Muscle layer of duodenum (tissue), 2 donors: ENCODE measurements around the gene ICAM5.
"Not testable (repeated sequence)": the region's sequence is repeated elsewhere in the genome, so short reads cannot be mapped to it uniquely, and the experiment has no call there.

Experiments used
- H3K27ac ChIP-seq: one replicate; pipeline ENCODE4 v1.7.0; 2013; ENCODE audit warnings: mild to moderate bottlenecking, low read length
- H3K27me3 ChIP-seq: one replicate; pipeline ENCODE4 v1.7.0; 2013; ENCODE audit warnings: low read depth, mild to moderate bottlenecking, control low read depth, low read length
- H3K36me3 ChIP-seq, 2 donors: one replicate each; pipeline ENCODE4 v1.7.0; 2013; ENCODE audit warnings: low read length in 2 of 2, control low read depth in 1 of 2, mild to moderate bottlenecking in 1 of 2; ENCODE audit not compliant: insufficient read depth in 2 of 2, control insufficient read depth in 1 of 2
- H3K4me1 ChIP-seq, 2 donors: one replicate each; pipeline ENCODE4 v1.7.0; 2013; ENCODE audit warnings: low read length in 2 of 2, mild to moderate bottlenecking in 2 of 2, control low read depth in 1 of 2, moderate library complexity in 1 of 2; ENCODE audit not compliant: insufficient read depth in 2 of 2, control insufficient read depth in 1 of 2
- H3K4me3 ChIP-seq, 2 donors: one replicate each; pipeline ENCODE4 v1.7.0; 2013; ENCODE audit warnings: low read length in 2 of 2, low read depth in 1 of 2, mild to moderate bottlenecking in 1 of 2
- H3K9me3 ChIP-seq, 2 donors: one replicate each; pipeline ENCODE4 v1.7.0; 2013; ENCODE audit warnings: low read length in 2 of 2, control low read depth in 1 of 2, mild to moderate bottlenecking in 1 of 2; ENCODE audit not compliant: control insufficient read depth in 1 of 2
- donor health status: healthy.

ICAM5 gene

GRCh38 chr19:10289836-10290356 lies at the start of gene ICAM5:
Gene ICAM5 (plus strand): TSS chr19:10289952. CDS start chr19:10290044, 92 bp downstream.
- Histone ChIP-seq H3K4me1 (peaks cover 5 to 73% of the 10 kb centered on the region in 2 donors), H3K27me3 (peaks cover 70% of the 10 kb centered on the region), H3K9me3 (no peaks in the 10 kb centered on the region), H3K27ac (no peak within 1 kb of the TSS), H3K4me3 (peak within 1 kb of the TSS; percentile 16 to 60), H3K36me3 (peaks cover 10 to 12% of the 10 kb centered on the region in 2 donors)

- not testable (repeated sequence) for H3K4me1 ChIP-seq, H3K4me3 ChIP-seq, H3K9me3 ChIP-seq, H3K27ac ChIP-seq, H3K27me3 ChIP-seq, H3K36me3 ChIP-seq
Observed at GRCh38 chr19:10241826-10242449, 47.8 kb upstream of the ICAM5 start.

- Histone ChIP-seq H3K4me1 (no peaks in the 10 kb centered on the region), H3K4me3 (no peak overlapping the region), H3K27ac (no peak overlapping the region), H3K36me3 (no peaks in the 10 kb centered on the region), H3K27me3 (no peaks in the 10 kb centered on the region), H3K9me3 (no peaks in the 10 kb centered on the region)
Observed at GRCh38 chr19:10243606-10244005, 46.1 kb upstream of the ICAM5 start.

- Histone ChIP-seq H3K27ac (no peak overlapping the region), H3K36me3 (no peaks in the 10 kb centered on the region), H3K4me1 (no peaks in the 10 kb centered on the region), H3K9me3 (no peaks in the 10 kb centered on the region), H3K4me3 (no peak overlapping the region), H3K27me3 (no peaks in the 10 kb centered on the region)
Observed at GRCh38 chr19:10245189-10245939, 44.4 kb upstream of the ICAM5 start.

- no peak overlapping the region for H3K27ac ChIP-seq
- H3K36me3 ChIP-seq: no peaks in the 10 kb centered on the region
- H3K27me3 ChIP-seq: no peaks in the 10 kb centered on the region
- no peak overlapping the region for H3K4me3 ChIP-seq
- peaks cover 0 to 5% of the 10 kb centered on the region in 2 donors for H3K4me1 ChIP-seq
- H3K9me3 ChIP-seq: no peaks in the 10 kb centered on the region
Observed at GRCh38 chr19:10246511-10246910, 43.2 kb upstream of the ICAM5 start.

- peak within 1 kb of the TSS; percentile 72 for H3K27ac ChIP-seq
- H3K9me3 ChIP-seq: no peaks in the 10 kb centered on the region
- H3K4me3 ChIP-seq: peak within 1 kb of the TSS; percentile 80 to 91
Observed at GRCh38 chr19:10251792-10252694, 37.7 kb upstream of the ICAM5 start, which contains the start of gene MRPL4. Gene MRPL4 (plus strand): TSS chr19:10252214. CDS start chr19:10252254, 40 bp downstream.

GRCh38 chr19:10252707-10253106 lies 37.0 kb upstream of the ICAM5 start:
- H3K9me3 ChIP-seq: no peaks in the 10 kb centered on the region
- peaks cover 0 to 15% of the 10 kb centered on the region in 2 donors for H3K4me1 ChIP-seq
- H3K4me3 ChIP-seq: peak overlapping the region; percentile 80 to 91
- peaks cover 15 to 36% of the 10 kb centered on the region in 2 donors for H3K36me3 ChIP-seq
- peak overlapping the region; percentile 72 for H3K27ac ChIP-seq
- H3K27me3 ChIP-seq: no peaks in the 10 kb centered on the region

More at GRCh38 chr19:10251792-10252694, 37.7 kb upstream of the ICAM5 start, which contains the start of gene MRPL4:
- Histone ChIP-seq H3K36me3 (peaks cover 8 to 30% of the 10 kb centered on the region in 2 donors), H3K27me3 (no peaks in the 10 kb centered on the region), H3K4me1 (peaks cover 0 to 15% of the 10 kb centered on the region in 2 donors)

- H3K4me1 ChIP-seq: peaks cover 0 to 15% of the 10 kb centered on the region in 2 donors
- peaks cover 24 to 46% of the 10 kb centered on the region in 2 donors for H3K36me3 ChIP-seq
- no peak overlapping the region for H3K4me3 ChIP-seq
- no peaks in the 10 kb centered on the region for H3K27me3 ChIP-seq
- no peak overlapping the region for H3K27ac ChIP-seq
- no peaks in the 10 kb centered on the region for H3K9me3 ChIP-seq
Observed at GRCh38 chr19:10254244-10254643, 35.5 kb upstream of the ICAM5 start.

- H3K4me1 ChIP-seq: peaks cover 0 to 15% of the 10 kb centered on the region in 2 donors
- H3K9me3 ChIP-seq: no peaks in the 10 kb centered on the region
- no peaks in the 10 kb centered on the region for H3K27me3 ChIP-seq
- H3K4me3 ChIP-seq: no peak overlapping the region
- no peak overlapping the region for H3K27ac ChIP-seq
- H3K36me3 ChIP-seq: peaks cover 24 to 52% of the 10 kb centered on the region in 2 donors
Observed at GRCh38 chr19:10255358-10255757, 34.4 kb upstream of the ICAM5 start.

GRCh38 chr19:10256551-10256950 lies 33.2 kb upstream of the ICAM5 start:
- Histone ChIP-seq H3K4me3 (no peak overlapping the region), H3K27ac (no peak overlapping the region), H3K9me3 (no peaks in the 10 kb centered on the region), H3K27me3 (no peaks in the 10 kb centered on the region), H3K36me3 (peaks cover 24 to 52% of the 10 kb centered on the region in 2 donors), H3K4me1 (peaks cover 0 to 10% of the 10 kb centered on the region in 2 donors)
